Keratinocyte (primary cell): ENCODE measurements around the gene SNRNP25. TPM values are rescaled to one million over a fixed set of nuclear protein-coding genes. Genes with fewer than 3 reads are reported as not detected.

Experiments used
- DNase-seq: peaks from one replicate; pipeline ENCODE4 v3.0.0-alpha.2; 2011; ENCODE audit warnings: low read depth, missing footprints, low spot score
- FAIRE-seq: peaks from 2 replicates; lab custom pipeline; 2011; peaks lifted over from hg19 to GRCh38; lab: Jason Lieb, UNC
- H2AFZ ChIP-seq: 2 replicates; pipeline ENCODE4 v1.6.0; 2012; ENCODE audit warnings: low read length, control low read depth, inconsistent platforms; ENCODE audit not compliant: control insufficient read depth
- H3K27ac ChIP-seq: 2 replicates; pipeline ENCODE4 v1.5.1; 2011; ENCODE audit warnings: low read length; ENCODE audit not compliant: control insufficient read depth, insufficient read depth
- H3K27me3 ChIP-seq: 3 replicates; pipeline ENCODE4 v1.6.0; 2011; ENCODE audit warnings: low read length; ENCODE audit not compliant: control insufficient read depth, insufficient read depth; ENCODE audit errors: extremely low read depth
- H3K36me3 ChIP-seq, 2 experiments: 2 replicates in 1 of 2; 3 replicates in 1 of 2; pipeline ENCODE4 v1.5.1; 2011; ENCODE audit warnings: low read length in 2 of 2, mild to moderate bottlenecking in 1 of 2; ENCODE audit not compliant: control insufficient read depth in 2 of 2, insufficient read depth in 2 of 2; ENCODE audit errors: extremely low read depth in 1 of 2
- H3K4me1 ChIP-seq: 3 replicates; pipeline ENCODE4 v1.5.1; 2011; ENCODE audit warnings: low read length; ENCODE audit not compliant: control insufficient read depth, insufficient read depth; ENCODE audit errors: extremely low read depth
- H3K4me2 ChIP-seq: 3 replicates; pipeline ENCODE4 v1.6.0; 2011; ENCODE audit warnings: low read depth, low read length; ENCODE audit not compliant: control insufficient read depth, insufficient read depth; ENCODE audit errors: extremely low read depth
- H3K4me3 ChIP-seq, 3 experiments: fragments of 200-600 bp in 1 of 3; sonication (generic) in 1 of 3; 2 replicates in 2 of 3; 3 replicates in 1 of 3; pipeline ENCODE4 v1.5.1; 2011 to 2016; ENCODE audit warnings: low read length in 3 of 3, mild to moderate bottlenecking in 3 of 3, control low read depth in 2 of 3, inconsistent platforms in 1 of 3, low read depth in 1 of 3, mixed read lengths in 1 of 3, mixed run types in 1 of 3, moderate library complexity in 1 of 3; ENCODE audit not compliant: control insufficient read depth in 2 of 3, insufficient read depth in 2 of 3; ENCODE audit errors: extremely low read depth in 1 of 3
- H3K79me2 ChIP-seq: 2 replicates; pipeline ENCODE4 v1.6.0; 2012; ENCODE audit warnings: low read length; ENCODE audit not compliant: control insufficient read depth, insufficient read depth
- H3K9ac ChIP-seq: 3 replicates; pipeline ENCODE4 v1.6.0; 2011; ENCODE audit warnings: low read length; ENCODE audit not compliant: control insufficient read depth, insufficient read depth; ENCODE audit errors: extremely low read depth
- H3K9me1 ChIP-seq: 3 replicates; pipeline ENCODE4 v1.6.0; 2011; ENCODE audit warnings: low read length; ENCODE audit not compliant: control insufficient read depth, insufficient read depth; ENCODE audit errors: extremely low read depth
- H3K9me3 ChIP-seq: 2 replicates; pipeline ENCODE4 v1.5.1; 2012; ENCODE audit warnings: low read depth, low read length; ENCODE audit not compliant: control insufficient read depth
- H4K20me1 ChIP-seq: 3 replicates; pipeline ENCODE4 v1.6.0; 2011; ENCODE audit warnings: low read length; ENCODE audit not compliant: control insufficient read depth, insufficient read depth; ENCODE audit errors: extremely low read depth
- EZH2 ChIP-seq: IDR thresholded peaks from one replicate; pipeline ENCODE4 v1.6.1; 2012; ENCODE audit warnings: inconsistent platforms, mild to moderate bottlenecking, low read length, moderate library complexity
- dilution Hi-C: fragments of 300-500 bp; cut with MboI; formaldehyde crosslinking; loops from one replicate; pipeline ENCODE4 v1.7.0; 2020; ENCODE audit warnings: low sequenced_read_pairs; ENCODE audit not compliant: extremely low pct_ligation_motif_present
- polyA plus RNA-seq, 5 experiments: library from polyadenylated mRNA; depleted of rRNA in 3 of 5; stranded (reverse) in 3 of 5; stranded (forward) in 1 of 5; unstranded in 1 of 5; fragments of >200 nt; gene quantifications; 1 replicate in 1 of 5; 2 replicates in 3 of 5; 3 replicates in 1 of 5; pipeline versions ENCODE4 v1.2.1 to v1.2.3, GENCODE V29; 2011 to 2012; ENCODE audit warnings: missing spikeins in 2 of 5, low read depth in 1 of 5, low replicate concordance in 1 of 5
- TF ChIP-seq, protein P1 (sequence below), 3 experiments: IDR thresholded peaks in 1 of 3; conservative IDR thresholded peaks in 1 of 3; optimal IDR thresholded peaks in 1 of 3; 2 replicates in 2 of 3; 3 replicates in 1 of 3; pipeline versions ENCODE3 to v1.5.1; 2011; ENCODE audit warnings: low read length in 3 of 3, mild to moderate bottlenecking in 3 of 3, moderate library complexity in 2 of 3, control low read depth in 1 of 3, inconsistent platforms in 1 of 3; ENCODE audit not compliant: insufficient read depth in 2 of 3; ENCODE audit errors: extremely low read depth in 1 of 3

The SNRNP25 gene
- polyA plus RNA-seq, 1 donor (not counting 4 experiments of a cell fraction or from before 2014, with no cell fraction given), result 45.9 TPM

DNA sequence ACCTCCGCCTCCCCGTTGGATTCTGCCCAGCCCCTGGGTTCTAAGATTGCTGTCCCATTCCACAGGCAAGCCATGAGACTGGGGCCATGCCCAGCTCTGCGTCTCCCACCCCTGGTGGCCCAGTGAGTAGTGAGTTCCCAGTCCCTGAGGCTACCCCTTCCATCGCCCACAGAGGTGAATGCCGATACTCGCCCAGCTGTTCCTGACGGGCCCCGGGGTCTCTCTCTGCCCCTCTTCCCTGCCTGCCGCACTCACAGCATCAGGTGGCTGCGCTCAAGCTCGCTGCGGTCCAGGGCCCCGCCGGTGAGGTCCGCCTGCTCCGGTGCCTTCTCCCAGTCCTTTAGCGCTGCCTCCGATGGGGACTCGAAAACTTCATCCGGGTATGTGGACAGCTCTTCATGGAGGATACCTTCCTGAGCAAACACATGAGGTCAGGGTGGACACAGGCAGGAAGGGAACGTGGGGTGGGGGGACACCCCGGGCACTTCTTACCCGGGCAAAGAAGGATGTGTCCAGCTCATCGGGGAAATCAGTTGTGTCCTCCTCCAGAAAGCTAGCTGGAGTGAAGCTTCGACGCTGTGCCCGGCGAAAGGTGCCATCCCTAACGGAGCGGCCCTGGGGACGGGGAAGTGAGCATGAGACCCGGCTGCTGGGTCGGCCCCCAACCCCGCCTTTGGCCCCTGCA, 8.8 kb downstream of the SNRNP25 start:
- DNase-seq (no peak), FAIRE-seq (no peak)
- Histone ChIP-seq H3K4me3 (no peak overlapping the region), H2AFZ (no peak overlapping the region), H3K9ac (no peak overlapping the region), H3K27me3 (no peaks in the 10 kb centered on the region), H3K79me2 (peaks cover 3% of the 10 kb centered on the region), H3K4me1 (no peaks in the 10 kb centered on the region), H3K36me3 (peaks cover 27 to 41% of the 10 kb centered on the region in 2 experiments), H4K20me1 (peaks cover 4% of the 10 kb centered on the region), H3K4me2 (no peak overlapping the region), H3K27ac (no peak overlapping the region), H3K9me3 (no peaks in the 10 kb centered on the region), H3K9me1 (no peaks in the 10 kb centered on the region)
- dilution Hi-C loops, result no loop called here
- TF ChIP-seq, protein P1, sequence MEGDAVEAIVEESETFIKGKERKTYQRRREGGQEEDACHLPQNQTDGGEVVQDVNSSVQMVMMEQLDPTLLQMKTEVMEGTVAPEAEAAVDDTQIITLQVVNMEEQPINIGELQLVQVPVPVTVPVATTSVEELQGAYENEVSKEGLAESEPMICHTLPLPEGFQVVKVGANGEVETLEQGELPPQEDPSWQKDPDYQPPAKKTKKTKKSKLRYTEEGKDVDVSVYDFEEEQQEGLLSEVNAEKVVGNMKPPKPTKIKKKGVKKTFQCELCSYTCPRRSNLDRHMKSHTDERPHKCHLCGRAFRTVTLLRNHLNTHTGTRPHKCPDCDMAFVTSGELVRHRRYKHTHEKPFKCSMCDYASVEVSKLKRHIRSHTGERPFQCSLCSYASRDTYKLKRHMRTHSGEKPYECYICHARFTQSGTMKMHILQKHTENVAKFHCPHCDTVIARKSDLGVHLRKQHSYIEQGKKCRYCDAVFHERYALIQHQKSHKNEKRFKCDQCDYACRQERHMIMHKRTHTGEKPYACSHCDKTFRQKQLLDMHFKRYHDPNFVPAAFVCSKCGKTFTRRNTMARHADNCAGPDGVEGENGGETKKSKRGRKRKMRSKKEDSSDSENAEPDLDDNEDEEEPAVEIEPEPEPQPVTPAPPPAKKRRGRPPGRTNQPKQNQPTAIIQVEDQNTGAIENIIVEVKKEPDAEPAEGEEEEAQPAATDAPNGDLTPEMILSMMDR (optimal IDR thresholded peaks at IDR 0.05 in 1 of 3, IDR thresholded peaks at IDR 0.05 in 1 of 3, conservative IDR thresholded peaks at IDR 0.05 in 1 of 3; ENCODE audit: extremely low read depth in 1 of 3, insufficient read depth in 2 of 3, low read length in 3 of 3), result no peak
- TF ChIP-seq EZH2, result no peak

DNA sequence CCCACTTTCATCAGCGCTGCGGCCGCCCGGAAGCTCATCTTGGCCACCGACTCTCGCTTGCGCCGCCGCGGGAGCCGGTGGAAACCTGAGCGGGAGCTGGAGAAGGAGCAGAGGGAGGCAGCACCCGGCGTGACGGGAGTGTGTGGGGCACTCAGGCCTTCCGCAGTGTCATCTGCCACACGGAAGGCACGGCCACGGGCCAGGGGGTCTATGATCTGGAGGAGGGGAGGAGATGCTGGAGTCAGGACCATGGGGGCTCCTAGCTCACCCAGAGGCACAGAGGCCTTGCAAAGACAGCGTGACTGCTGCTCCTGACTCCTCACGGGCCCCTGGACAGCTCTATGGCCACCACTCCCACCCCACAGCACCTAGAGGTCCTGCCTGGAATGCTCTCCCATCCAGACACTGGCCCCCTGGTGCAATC, 9.4 kb downstream of the SNRNP25 start:
- no peaks in the 10 kb centered on the region for H3K27me3 ChIP-seq
- no peaks in the 10 kb centered on the region for H3K9me1 ChIP-seq
- no peak overlapping the region for H2AFZ ChIP-seq
- peaks cover 4% of the 10 kb centered on the region for H4K20me1 ChIP-seq
- no peaks in the 10 kb centered on the region for H3K4me1 ChIP-seq
- dilution Hi-C loops, result no loop called here
- H3K4me3 ChIP-seq, result no peak overlapping the region
- H3K36me3 ChIP-seq, result peaks cover 23 to 39% of the 10 kb centered on the region in 2 experiments
- no peak for FAIRE-seq
- H3K27ac ChIP-seq, result no peak overlapping the region
- no peak for DNase-seq
- H3K9me3 ChIP-seq, result no peaks in the 10 kb centered on the region
- TF ChIP-seq, protein P1 (optimal IDR thresholded peaks at IDR 0.05 in 1 of 3, IDR thresholded peaks at IDR 0.05 in 1 of 3, conservative IDR thresholded peaks at IDR 0.05 in 1 of 3; ENCODE audit: extremely low read depth in 1 of 3, insufficient read depth in 2 of 3, low read length in 3 of 3), result no peak
- no peak for TF ChIP-seq EZH2
- no peak overlapping the region for H3K4me2 ChIP-seq
- peaks cover 6% of the 10 kb centered on the region for H3K79me2 ChIP-seq
- no peak overlapping the region for H3K9ac ChIP-seq
